Activated CD4-positive, alpha-beta T cell treated with anti-CD3 and anti-CD28 coated beads, Interleukin-2, amount 10 ng/mL, durations not matched to agents 7 days and 5 days (primary cell): ENCODE measurements around the gene PTX3. TPM values are rescaled to one million over a fixed set of nuclear protein-coding genes. Genes with fewer than 3 reads are reported as not detected.

Experiments used
- CTCF ChIA-PET: fragments of 350-600 bp; sonication (Branson Sonifier 250); formaldehyde crosslinking; loops from one replicate; lab custom pipeline; 2021; ENCODE audit warnings: antibody characterized with exemption; lab: Charles Lee
- POLR2A ChIA-PET: fragments of 350-600 bp; sonication (Branson Sonifier 250); formaldehyde crosslinking; loops from one replicate; lab custom pipeline; 2021; ENCODE audit warnings: antibody characterized with exemption; lab: Charles Lee
- DNase-seq: peaks from one replicate; pipeline ENCODE4 v3.0.0-alpha.2; 2020
- H3K27ac Mint-ChIP-seq: one replicate; pipeline ENCODE4 v1.8.0; 2021; ENCODE audit warnings: mild to moderate bottlenecking, moderate library complexity, mixed read lengths
- H3K27me3 Mint-ChIP-seq: one replicate; pipeline ENCODE4 v1.8.0; 2021; ENCODE audit warnings: mixed read lengths
- H3K36me3 Mint-ChIP-seq: one replicate; pipeline ENCODE4 v1.8.0; 2021; ENCODE audit warnings: low read depth, mixed read lengths
- H3K4me1 Mint-ChIP-seq: one replicate; pipeline ENCODE4 v1.8.0; 2021; ENCODE audit warnings: mixed read lengths
- H3K4me3 Mint-ChIP-seq: one replicate; pipeline ENCODE4 v1.8.0; 2021; ENCODE audit warnings: mild to moderate bottlenecking, moderate library complexity, mixed read lengths
- H3K9me3 Mint-ChIP-seq: one replicate; pipeline ENCODE4 v1.8.0; 2021; ENCODE audit warnings: mixed read lengths
- total RNA-seq, 2 experiments: library from RNA; stranded (reverse); gene quantifications; one replicate each; pipeline ENCODE4 v1.2.3, GENCODE V29; 2021

The PTX3 gene
- total RNA-seq, 2 experiments from 2014 or later: 0.40 TPM; not detected in 1

DNA sequence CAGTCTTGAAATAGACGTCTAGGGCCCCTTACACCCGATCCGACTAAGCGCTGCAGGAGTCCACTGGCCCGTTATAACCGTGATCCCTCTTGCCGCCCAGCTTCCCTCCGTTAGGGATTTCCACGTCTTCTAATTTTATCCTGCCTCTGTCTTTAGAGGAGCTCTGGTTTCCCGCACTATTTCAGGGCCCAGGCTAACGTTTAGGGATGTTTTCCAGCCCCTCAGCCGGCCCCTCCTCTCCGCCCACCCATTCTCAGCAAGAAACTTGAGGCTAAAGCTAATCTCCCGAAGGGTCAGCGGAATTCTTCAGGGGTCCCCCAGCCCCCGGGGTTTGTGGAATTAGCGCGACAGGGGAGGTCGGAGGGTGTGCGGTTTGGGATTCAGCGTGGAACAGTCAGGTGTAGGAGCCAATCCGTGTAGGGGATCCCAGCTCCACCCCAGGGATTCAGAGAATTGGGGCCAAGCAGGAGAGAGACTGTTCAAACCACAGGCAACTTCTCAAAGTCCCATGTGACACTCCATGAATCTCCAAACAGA lies 1.6 kb downstream of the PTX3 start:
- no peaks in the 10 kb centered on the region for H3K36me3 Mint-ChIP-seq
- no peaks in the 10 kb centered on the region for H3K9me3 Mint-ChIP-seq
- DNase-seq: no peak
- ChIA-PET CTCF (interaction anchor here (0.9 kb wide), 1 partner anchor 25 kb away, joined by 3 read pairs; no protein-coding TSS in a partner anchor), POLR2A (interaction anchor here (0.6 kb wide), 2 partner anchors 76 to 606 kb away, joined by 3 read pairs; no protein-coding TSS in a partner anchor)
- H3K4me3 Mint-ChIP-seq: peak overlapping the region; percentile 44
- peaks cover 51% of the 10 kb centered on the region for H3K27me3 Mint-ChIP-seq
- peaks cover 11% of the 10 kb centered on the region for H3K4me1 Mint-ChIP-seq
- no peak overlapping the region for H3K27ac Mint-ChIP-seq

DNA sequence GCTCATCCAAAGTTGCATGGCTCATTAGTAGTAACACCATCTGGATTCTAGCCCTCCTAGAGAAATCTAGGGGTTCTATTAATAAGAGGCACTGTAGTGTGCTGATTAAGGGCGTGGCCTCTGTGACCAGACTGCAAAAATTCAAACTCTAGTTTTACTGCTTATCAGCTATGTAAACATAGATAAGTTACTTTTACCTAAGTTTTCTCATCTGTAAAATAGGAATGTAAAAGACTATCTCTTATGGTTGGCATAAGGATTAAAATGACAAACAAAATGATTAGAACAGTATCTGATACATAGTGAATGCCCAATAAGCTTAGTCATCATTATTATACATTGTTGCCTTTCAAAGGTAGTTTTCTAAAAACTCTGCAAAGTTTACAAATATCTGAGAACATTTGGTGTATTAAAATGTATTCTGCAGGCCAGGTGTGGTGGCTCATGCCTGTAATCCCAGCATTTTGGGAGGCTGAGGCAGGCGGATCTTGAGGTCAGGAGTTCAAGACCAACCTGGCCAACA lies 4.5 kb downstream of the PTX3 start:
- Mint-ChIP-seq H3K9me3 (no peaks in the 10 kb centered on the region), H3K4me3 (no peak overlapping the region), H3K27me3 (peaks cover 31% of the 10 kb centered on the region), H3K27ac (no peak overlapping the region), H3K4me1 (peaks cover 11% of the 10 kb centered on the region), H3K36me3 (no peaks in the 10 kb centered on the region)
- no peak for DNase-seq
- ChIA-PET POLR2A (interaction anchor here (0.6 kb wide), 1 partner anchor 76 kb away, joined by 5 read pairs; no protein-coding TSS in a partner anchor), CTCF (no interaction called here)

GRCh38 chr3:157442729-157443128 lies 6.1 kb downstream of the PTX3 start:
- CTCF ChIA-PET: no interaction called here
- no peaks in the 10 kb centered on the region for H3K36me3 Mint-ChIP-seq
- no peaks in the 10 kb centered on the region for H3K9me3 Mint-ChIP-seq
- peaks cover 18% of the 10 kb centered on the region for H3K27me3 Mint-ChIP-seq
- no peak for DNase-seq
- POLR2A ChIA-PET: no interaction called here
- H3K27ac Mint-ChIP-seq: no peak overlapping the region
- H3K4me3 Mint-ChIP-seq: no peak overlapping the region
- peaks cover 3% of the 10 kb centered on the region for H3K4me1 Mint-ChIP-seq

DNA sequence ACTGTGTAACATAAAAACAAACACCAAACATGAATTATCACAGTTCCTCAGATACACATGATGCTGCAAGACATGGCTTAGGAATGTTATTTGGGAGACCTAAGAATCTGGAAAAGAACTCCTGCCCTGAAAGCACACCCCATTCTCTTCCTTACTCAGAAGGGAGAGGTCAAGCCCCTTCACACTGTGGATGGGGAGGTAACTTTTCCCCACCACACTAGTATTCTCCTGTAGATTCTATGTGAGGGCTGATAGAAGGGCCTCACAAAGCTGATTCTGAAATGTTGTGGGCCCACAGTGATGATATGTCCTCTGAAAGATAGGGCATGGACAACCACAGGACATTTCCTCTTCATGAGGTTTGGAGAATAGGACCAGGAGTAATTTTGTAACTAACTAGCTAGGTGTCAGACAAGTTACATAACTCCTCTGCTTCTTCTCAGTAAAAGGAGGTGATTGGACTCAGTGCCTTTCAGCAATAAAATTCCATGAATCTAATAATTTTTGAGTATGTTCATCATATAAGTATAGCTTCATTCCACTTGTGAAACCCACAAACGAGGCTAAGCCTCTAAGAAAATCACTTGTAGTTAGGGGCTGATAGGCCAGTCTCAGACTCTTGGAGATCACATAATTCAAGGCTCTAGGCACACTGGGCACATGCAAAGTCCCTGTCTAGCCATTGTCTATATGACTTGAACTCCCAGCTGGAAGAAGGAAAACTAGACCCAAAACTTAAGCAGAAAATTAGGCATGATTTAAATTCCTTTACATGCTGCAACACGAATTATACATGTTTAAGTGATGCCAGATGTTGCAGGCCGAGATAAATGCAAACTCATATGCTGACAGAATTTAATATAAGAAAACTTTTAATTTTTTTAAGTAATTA lies 7.5 kb downstream of the PTX3 start:
- POLR2A ChIA-PET: no interaction called here
- no peaks in the 10 kb centered on the region for H3K36me3 Mint-ChIP-seq
- H3K27ac Mint-ChIP-seq: no peak overlapping the region
- no peaks in the 10 kb centered on the region for H3K4me1 Mint-ChIP-seq
- no peak for DNase-seq
- no peaks in the 10 kb centered on the region for H3K9me3 Mint-ChIP-seq
- CTCF ChIA-PET: no interaction called here
- H3K27me3 Mint-ChIP-seq: peaks cover 8% of the 10 kb centered on the region
- H3K4me3 Mint-ChIP-seq: no peak overlapping the region

- H3K4me1 Mint-ChIP-seq: no peaks in the 10 kb centered on the region
- H3K27me3 Mint-ChIP-seq: peaks cover 6% of the 10 kb centered on the region
- POLR2A ChIA-PET: no interaction called here
- H3K9me3 Mint-ChIP-seq: no peaks in the 10 kb centered on the region
- H3K27ac Mint-ChIP-seq: no peak overlapping the region
- no peak for DNase-seq
- no peak overlapping the region for H3K4me3 Mint-ChIP-seq
- CTCF ChIA-PET: no interaction called here
- H3K36me3 Mint-ChIP-seq: no peaks in the 10 kb centered on the region
Measured at GRCh38 chr3:157444797-157445184, 8.1 kb downstream of the PTX3 start.

- H3K27me3 Mint-ChIP-seq: peaks cover 6% of the 10 kb centered on the region
- no peaks in the 10 kb centered on the region for H3K36me3 Mint-ChIP-seq
- H3K27ac Mint-ChIP-seq: no peak overlapping the region
- H3K4me3 Mint-ChIP-seq: no peak overlapping the region
- H3K9me3 Mint-ChIP-seq: no peaks in the 10 kb centered on the region
- H3K4me1 Mint-ChIP-seq: no peaks in the 10 kb centered on the region
- CTCF ChIA-PET: no interaction called here
- no peak for DNase-seq
- POLR2A ChIA-PET: no interaction called here
Measured at GRCh38 chr3:157445857-157446256, 9.2 kb downstream of the PTX3 start.

DNA sequence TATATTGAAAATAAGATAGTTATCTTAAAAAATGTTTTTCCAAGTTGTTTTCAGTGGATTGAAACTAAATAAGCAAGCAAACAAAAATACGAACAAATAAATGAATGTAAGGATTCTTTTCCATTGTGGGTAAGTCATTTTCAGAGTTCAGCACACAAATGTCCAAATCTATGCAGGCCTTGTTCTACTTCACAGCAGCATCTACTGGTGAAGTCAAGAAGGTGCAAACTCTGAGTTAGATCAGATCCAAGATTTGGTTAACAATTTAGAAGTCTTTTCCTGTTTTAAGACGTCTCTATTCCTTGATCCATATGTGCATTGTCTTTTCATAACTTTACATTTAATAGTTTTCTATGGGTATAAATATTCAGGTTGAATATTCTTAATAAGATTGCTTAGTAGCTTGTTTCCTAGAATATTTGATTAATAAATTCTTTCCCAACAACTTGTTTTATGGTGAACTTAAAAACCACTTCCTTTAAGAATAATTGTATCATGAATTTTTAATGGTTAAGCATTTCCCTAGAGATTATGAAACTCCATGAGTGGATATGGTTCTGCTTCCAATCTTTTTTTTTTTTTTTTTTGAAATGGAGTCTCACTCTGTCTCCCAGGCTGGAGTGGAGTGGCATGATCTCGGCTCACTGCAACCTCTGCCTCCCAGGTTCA lies 10.5 kb downstream of the PTX3 start:
- no peak overlapping the region for H3K27ac Mint-ChIP-seq
- H3K4me1 Mint-ChIP-seq: no peaks in the 10 kb centered on the region
- no peaks in the 10 kb centered on the region for H3K9me3 Mint-ChIP-seq
- ChIA-PET CTCF (interaction anchor here (0.7 kb wide), 1 partner anchor 93 kb away, joined by 4 read pairs; no protein-coding TSS in a partner anchor), POLR2A (no interaction called here)
- DNase-seq: no peak
- H3K36me3 Mint-ChIP-seq: no peaks in the 10 kb centered on the region
- peaks cover 16% of the 10 kb centered on the region for H3K27me3 Mint-ChIP-seq
- H3K4me3 Mint-ChIP-seq: no peak overlapping the region

- Mint-ChIP-seq H3K27ac (no peak overlapping the region), H3K36me3 (no peaks in the 10 kb centered on the region), H3K27me3 (peaks cover 25% of the 10 kb centered on the region), H3K4me3 (no peak overlapping the region), H3K4me1 (no peaks in the 10 kb centered on the region), H3K9me3 (no peaks in the 10 kb centered on the region)
- CTCF ChIA-PET: no interaction called here
- DNase-seq: no peak
- POLR2A ChIA-PET: no interaction called here
Measured at GRCh38 chr3:157452097-157452496, 15.4 kb downstream of the PTX3 start.

- Mint-ChIP-seq H3K4me1 (no peaks in the 10 kb centered on the region), H3K27ac (no peak overlapping the region), H3K36me3 (no peaks in the 10 kb centered on the region), H3K9me3 (no peaks in the 10 kb centered on the region), H3K27me3 (peaks cover 32% of the 10 kb centered on the region), H3K4me3 (no peak overlapping the region)
- CTCF ChIA-PET: no interaction called here
- no peak for DNase-seq
- POLR2A ChIA-PET: no interaction called here
Measured at GRCh38 chr3:157453824-157454223, 17.2 kb downstream of the PTX3 start.

- H3K4me1 Mint-ChIP-seq: no peaks in the 10 kb centered on the region
- no peak overlapping the region for H3K27ac Mint-ChIP-seq
- DNase-seq: no peak
- no peak overlapping the region for H3K4me3 Mint-ChIP-seq
- peaks cover 22% of the 10 kb centered on the region for H3K27me3 Mint-ChIP-seq
- no peaks in the 10 kb centered on the region for H3K36me3 Mint-ChIP-seq
- CTCF ChIA-PET: no interaction called here
- POLR2A ChIA-PET: no interaction called here
- no peaks in the 10 kb centered on the region for H3K9me3 Mint-ChIP-seq
Measured at GRCh38 chr3:157459706-157460105, 23.1 kb downstream of the PTX3 start.

- POLR2A ChIA-PET: no interaction called here
- CTCF ChIA-PET: no interaction called here
- no peaks in the 10 kb centered on the region for H3K4me1 Mint-ChIP-seq
- H3K27ac Mint-ChIP-seq: no peak overlapping the region
- H3K27me3 Mint-ChIP-seq: peaks cover 22% of the 10 kb centered on the region
- no peak for DNase-seq
- no peaks in the 10 kb centered on the region for H3K9me3 Mint-ChIP-seq
- H3K4me3 Mint-ChIP-seq: no peak overlapping the region
- no peaks in the 10 kb centered on the region for H3K36me3 Mint-ChIP-seq
Measured at GRCh38 chr3:157460253-157460652, 23.6 kb downstream of the PTX3 start.

DNA sequence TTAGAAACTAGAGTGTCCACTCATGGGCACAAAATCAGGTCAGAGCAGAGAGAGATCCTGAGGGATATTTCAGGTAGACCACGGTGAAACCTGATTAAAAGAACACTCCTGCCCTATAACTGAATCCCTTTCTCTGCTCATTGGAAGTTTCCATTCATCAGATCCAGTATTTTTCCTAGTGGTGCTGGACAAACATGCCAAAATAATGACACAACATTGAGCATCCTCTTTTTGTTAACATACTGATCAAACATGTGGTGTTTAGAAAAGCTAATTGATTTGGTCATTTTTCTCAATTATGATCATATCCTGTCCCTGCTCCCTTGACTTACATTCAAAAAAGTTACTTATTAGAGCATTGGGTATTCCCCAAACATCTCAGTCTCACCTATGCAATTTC lies 27.2 kb downstream of the PTX3 start:
- Mint-ChIP-seq H3K27ac (no peak overlapping the region), H3K9me3 (no peaks in the 10 kb centered on the region)

GRCh38 chr3:157464321-157464720 lies 27.7 kb downstream of the PTX3 start:
- ChIA-PET CTCF (interaction anchor here (1.1 kb wide), 1 partner anchor 11 kb away, joined by 3 read pairs; no protein-coding TSS in a partner anchor), POLR2A (no interaction called here)
- no peak overlapping the region for H3K27ac Mint-ChIP-seq

More for the DNA sequence above, 27.2 kb downstream of the PTX3 start:
- no peaks in the 10 kb centered on the region for H3K4me1 Mint-ChIP-seq
- no peak overlapping the region for H3K4me3 Mint-ChIP-seq
- H3K36me3 Mint-ChIP-seq: no peaks in the 10 kb centered on the region
- POLR2A ChIA-PET: no interaction called here
- CTCF ChIA-PET: no interaction called here
- no peak for DNase-seq
- peaks cover 10% of the 10 kb centered on the region for H3K27me3 Mint-ChIP-seq

More at GRCh38 chr3:157464321-157464720, 27.7 kb downstream of the PTX3 start:
- H3K4me3 Mint-ChIP-seq: no peak overlapping the region
- H3K4me1 Mint-ChIP-seq: no peaks in the 10 kb centered on the region
- no peaks in the 10 kb centered on the region for H3K36me3 Mint-ChIP-seq
- H3K27me3 Mint-ChIP-seq: peaks cover 10% of the 10 kb centered on the region
- DNase-seq: no peak
- no peaks in the 10 kb centered on the region for H3K9me3 Mint-ChIP-seq
